IPS-15b (cell line): ENCODE measurements around the gene ARHGAP27.

ENCODE experiments used
- H3K27me3 ChIP-seq: one replicate; pipeline ENCODE4 v1.6.1; 2013; ENCODE audit warnings: low read length; ENCODE audit not compliant: control insufficient read depth, insufficient read depth
- H3K36me3 ChIP-seq: one replicate; pipeline ENCODE4 v1.6.1; 2013; ENCODE audit warnings: low read length; ENCODE audit not compliant: control insufficient read depth, insufficient read depth
- H3K4me1 ChIP-seq: one replicate; pipeline ENCODE4 v1.6.1; 2013; ENCODE audit warnings: mild to moderate bottlenecking, low read length; ENCODE audit not compliant: control insufficient read depth, insufficient read depth
- H3K4me3 ChIP-seq: one replicate; pipeline ENCODE4 v1.5.1; 2013; ENCODE audit warnings: low read depth, low read length
- H3K9ac ChIP-seq: one replicate; pipeline ENCODE4 v1.6.1; 2013; ENCODE audit warnings: low read depth, mild to moderate bottlenecking, low read length
- H3K9me3 ChIP-seq: one replicate; pipeline ENCODE4 v1.6.1; 2013; ENCODE audit warnings: mild to moderate bottlenecking, low read length; ENCODE audit not compliant: control insufficient read depth, insufficient read depth

ARHGAP27 gene

DNA sequence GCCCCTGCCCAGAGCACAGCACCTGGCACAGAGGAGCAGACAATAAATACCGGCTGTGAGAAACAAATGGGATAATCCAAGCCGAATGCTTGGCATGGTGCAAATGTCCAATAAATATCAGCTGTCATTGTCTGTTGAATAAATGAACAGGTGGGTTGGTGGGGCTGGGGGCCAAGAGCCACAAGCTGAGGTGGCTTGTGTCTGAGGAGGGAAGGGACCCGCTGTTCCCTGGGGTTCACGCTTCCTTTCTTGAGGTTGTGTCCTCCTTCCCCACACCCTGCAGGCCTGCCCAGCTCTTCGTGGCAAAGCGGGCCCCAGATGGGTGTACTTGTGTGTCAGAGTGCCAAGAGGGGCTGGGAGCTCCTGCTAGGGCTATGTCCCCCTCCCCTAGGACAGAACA lies 38.6 kb downstream of the ARHGAP27 start:
- no peaks in the 10 kb centered on the region for H3K36me3 ChIP-seq
- peaks cover 4% of the 10 kb centered on the region for H3K27me3 ChIP-seq
- no peaks in the 10 kb centered on the region for H3K4me1 ChIP-seq
- no peaks in the 10 kb centered on the region for H3K9me3 ChIP-seq
- no peak overlapping the region for H3K4me3 ChIP-seq
- H3K9ac ChIP-seq: no peak overlapping the region

GRCh38 chr17:45393411-45393810 lies 39.3 kb downstream of the ARHGAP27 start:
- Histone ChIP-seq H3K27me3 (peaks cover 4% of the 10 kb centered on the region), H3K4me3 (no peak overlapping the region), H3K36me3 (no peaks in the 10 kb centered on the region), H3K9ac (no peak overlapping the region), H3K9me3 (no peaks in the 10 kb centered on the region), H3K4me1 (no peaks in the 10 kb centered on the region)

DNA sequence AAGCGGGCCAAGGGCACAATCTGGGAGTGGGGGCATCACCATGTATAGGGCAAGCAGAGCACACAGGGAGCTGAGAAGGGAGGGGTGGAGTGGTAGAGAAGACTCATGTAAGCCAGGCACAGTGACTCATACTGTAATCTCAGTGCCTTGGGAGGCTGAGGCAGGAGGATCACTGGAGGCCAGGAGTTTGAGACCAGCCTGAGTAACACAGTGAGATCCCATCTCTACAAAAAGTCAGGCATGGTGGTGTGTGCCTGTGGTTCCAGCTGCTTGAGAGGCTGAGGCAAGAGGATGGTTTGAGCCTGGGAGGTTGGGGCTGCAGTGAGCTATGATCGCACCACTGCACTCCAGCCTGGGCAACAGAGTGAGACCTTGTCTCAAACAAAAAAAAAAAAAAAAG lies 40.8 kb downstream of the ARHGAP27 start:
- no peaks in the 10 kb centered on the region for H3K9me3 ChIP-seq
- no peaks in the 10 kb centered on the region for H3K4me1 ChIP-seq
- no peak overlapping the region for H3K9ac ChIP-seq
- H3K4me3 ChIP-seq: no peak overlapping the region
- no peaks in the 10 kb centered on the region for H3K36me3 ChIP-seq
- H3K27me3 ChIP-seq: peaks cover 4% of the 10 kb centered on the region

DNA sequence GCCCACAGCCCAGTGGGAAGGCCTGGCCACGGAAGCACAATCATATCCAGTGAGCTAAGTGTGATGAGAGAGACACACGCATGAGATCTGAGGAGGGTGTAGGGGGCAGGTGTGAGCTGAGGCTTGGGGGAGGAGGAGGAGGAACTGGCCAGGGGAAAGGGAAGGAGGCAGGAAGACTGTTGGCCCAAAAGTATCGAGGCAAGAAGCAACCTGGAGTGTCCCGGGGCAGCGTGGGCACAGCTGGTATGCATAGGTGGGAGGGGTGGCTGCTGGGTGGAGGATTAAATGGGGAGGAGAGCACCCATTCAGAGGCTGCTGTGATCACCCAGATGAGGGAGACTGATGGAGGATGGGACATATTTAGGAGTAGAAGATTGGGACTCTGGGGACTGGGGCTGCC lies 41.4 kb downstream of the ARHGAP27 start:
- H3K27me3 ChIP-seq: peaks cover 4% of the 10 kb centered on the region
- H3K4me3 ChIP-seq: no peak overlapping the region
- H3K36me3 ChIP-seq: no peaks in the 10 kb centered on the region
- H3K4me1 ChIP-seq: no peaks in the 10 kb centered on the region
- H3K9me3 ChIP-seq: no peaks in the 10 kb centered on the region
- no peak overlapping the region for H3K9ac ChIP-seq

DNA sequence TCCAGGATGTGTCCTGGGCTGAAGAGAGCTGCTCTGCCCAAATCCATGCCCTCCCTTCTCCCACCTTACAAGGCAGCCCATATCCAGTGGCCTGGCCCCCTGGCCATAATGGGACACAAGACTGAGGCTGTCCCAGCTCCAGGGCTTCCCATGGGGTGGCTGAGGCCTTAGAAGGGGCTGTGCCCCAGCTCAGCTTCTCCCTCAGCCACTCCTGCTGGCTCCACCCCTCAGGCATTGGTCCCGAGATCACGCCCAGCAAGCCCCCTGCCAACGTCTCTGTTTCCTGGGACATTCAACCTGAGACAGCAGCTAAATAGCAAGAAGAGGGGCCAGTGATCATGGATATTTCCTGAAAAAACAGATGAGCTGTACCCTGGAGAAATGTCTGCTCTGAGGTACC lies 43.3 kb downstream of the ARHGAP27 start:
- no peaks in the 10 kb centered on the region for H3K36me3 ChIP-seq
- H3K4me1 ChIP-seq: peaks cover 2% of the 10 kb centered on the region
- H3K27me3 ChIP-seq: peaks cover 4% of the 10 kb centered on the region
- no peaks in the 10 kb centered on the region for H3K9me3 ChIP-seq
- no peak overlapping the region for H3K4me3 ChIP-seq
- H3K9ac ChIP-seq: no peak overlapping the region

- Histone ChIP-seq H3K9ac (no peak overlapping the region), H3K4me1 (peaks cover 2% of the 10 kb centered on the region), H3K9me3 (no peaks in the 10 kb centered on the region), H3K36me3 (no peaks in the 10 kb centered on the region), H3K27me3 (peaks cover 4% of the 10 kb centered on the region), H3K4me3 (no peak overlapping the region)
Measured at GRCh38 chr17:45388604-45389325, 43.9 kb downstream of the ARHGAP27 start.

DNA sequence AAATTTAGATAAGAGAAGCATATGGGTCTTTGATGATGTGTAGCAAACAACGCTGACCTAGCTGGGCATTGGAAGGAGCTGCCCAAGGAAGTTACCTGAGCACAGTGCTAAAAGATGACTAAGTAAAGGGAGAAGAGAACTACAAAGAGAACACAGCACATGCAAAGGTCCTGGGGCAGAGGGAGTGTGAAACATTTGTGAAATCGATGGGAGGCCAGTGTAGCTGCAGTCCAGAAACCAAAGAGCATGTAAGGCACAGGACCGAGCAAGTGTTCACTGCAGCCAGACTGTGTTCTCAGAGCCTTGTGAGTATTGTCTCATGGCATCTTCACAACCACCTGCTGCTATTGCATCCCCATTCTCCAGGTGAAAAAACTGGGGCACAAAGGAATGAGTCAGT lies 44.9 kb downstream of the ARHGAP27 start:
- H3K36me3 ChIP-seq: no peaks in the 10 kb centered on the region
- peaks cover 2% of the 10 kb centered on the region for H3K4me1 ChIP-seq
- H3K4me3 ChIP-seq: no peak overlapping the region
- H3K27me3 ChIP-seq: peaks cover 4% of the 10 kb centered on the region
- no peak overlapping the region for H3K9ac ChIP-seq
- H3K9me3 ChIP-seq: no peaks in the 10 kb centered on the region

DNA sequence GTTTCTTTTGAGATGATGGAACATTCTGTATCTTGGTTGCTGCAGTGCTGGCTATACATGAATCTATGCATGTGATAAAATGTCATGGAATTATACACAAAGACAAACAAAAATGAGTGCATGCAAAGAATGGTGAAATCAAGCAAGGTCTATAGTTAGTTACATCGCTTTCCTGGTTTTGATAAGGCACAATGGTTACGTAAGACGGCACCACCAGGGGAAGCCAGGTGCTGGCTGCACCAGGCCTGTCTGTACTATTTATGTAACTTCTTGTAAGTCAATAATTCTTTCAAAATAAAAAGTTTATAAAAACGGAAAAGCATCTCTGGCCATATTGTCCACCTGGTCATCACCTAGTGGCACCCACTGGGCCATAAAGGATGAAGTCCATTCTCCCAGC lies 46.5 kb downstream of the ARHGAP27 start:
- Histone ChIP-seq H3K36me3 (no peaks in the 10 kb centered on the region), H3K4me3 (no peak overlapping the region), H3K27me3 (peaks cover 2% of the 10 kb centered on the region), H3K4me1 (peaks cover 2% of the 10 kb centered on the region), H3K9ac (no peak overlapping the region), H3K9me3 (no peaks in the 10 kb centered on the region)

DNA sequence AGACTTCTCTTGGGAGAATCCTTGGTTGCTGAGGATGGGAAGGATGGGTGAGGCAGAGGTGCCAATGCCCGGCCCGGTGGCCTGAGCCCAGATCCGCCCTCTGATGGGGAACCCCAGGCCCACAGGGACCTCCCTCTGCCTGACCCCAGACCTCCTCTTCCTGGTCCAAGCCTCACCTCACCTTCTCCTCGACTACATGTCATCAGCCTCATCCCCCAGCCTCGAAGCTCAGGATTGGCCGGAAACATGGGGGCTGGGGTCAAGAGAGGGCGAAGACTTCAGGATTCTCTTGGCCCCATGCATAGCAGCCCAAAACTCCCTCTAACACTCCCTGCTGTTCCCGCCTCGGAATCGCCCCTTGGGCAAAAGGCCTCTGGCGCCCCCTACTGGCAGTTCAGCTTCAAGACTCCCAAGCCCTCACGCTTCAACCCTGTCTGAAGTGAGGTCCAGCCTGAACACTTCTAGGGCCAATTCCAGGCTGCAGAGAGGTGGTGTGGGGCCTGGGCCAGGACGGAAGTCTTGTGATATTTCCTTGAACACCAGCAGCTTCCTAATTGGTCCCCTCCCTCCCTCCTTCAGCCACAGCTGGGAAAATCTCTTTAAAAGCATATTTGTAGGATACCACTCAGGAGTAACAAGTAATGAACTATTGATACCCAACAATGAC lies 47.2 kb downstream of the ARHGAP27 start:
- Histone ChIP-seq H3K9ac (no peak overlapping the region), H3K4me1 (peaks cover 2% of the 10 kb centered on the region), H3K36me3 (no peaks in the 10 kb centered on the region), H3K9me3 (no peaks in the 10 kb centered on the region), H3K4me3 (no peak overlapping the region), H3K27me3 (peaks cover 2% of the 10 kb centered on the region)

DNA sequence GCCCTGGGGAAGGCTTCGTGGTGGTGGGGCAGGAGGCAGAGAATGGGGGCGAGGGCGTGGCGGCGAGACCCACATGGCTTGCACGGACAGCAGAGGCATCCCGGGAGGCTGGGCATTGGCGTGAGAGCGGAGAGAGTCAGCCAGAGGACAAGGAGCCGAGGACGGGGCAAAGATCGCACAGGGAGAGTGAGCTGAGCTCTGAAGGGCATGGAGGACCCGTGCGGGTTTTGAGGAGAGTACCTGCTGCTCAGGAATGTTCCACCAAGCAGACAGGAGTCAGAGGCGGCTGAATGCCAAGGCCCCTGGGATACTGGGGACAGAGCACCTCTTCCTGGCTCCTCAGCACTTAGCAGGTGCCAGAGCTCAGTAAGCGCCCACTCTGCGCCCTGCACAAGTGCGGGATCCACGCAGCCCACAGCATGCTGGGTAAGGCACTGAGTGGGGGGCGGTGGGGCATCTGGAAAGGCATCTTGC lies 47.8 kb downstream of the ARHGAP27 start:
- Histone ChIP-seq H3K36me3 (no peaks in the 10 kb centered on the region), H3K9ac (no peak overlapping the region), H3K4me1 (peaks cover 2% of the 10 kb centered on the region), H3K27me3 (no peaks in the 10 kb centered on the region), H3K9me3 (no peaks in the 10 kb centered on the region), H3K4me3 (no peak overlapping the region)

GRCh38 chr17:45384047-45384788 lies 48.5 kb downstream of the ARHGAP27 start:
- H3K4me1 ChIP-seq: peaks cover 2% of the 10 kb centered on the region
- H3K4me3 ChIP-seq: no peak overlapping the region
- H3K9me3 ChIP-seq: no peaks in the 10 kb centered on the region
- no peaks in the 10 kb centered on the region for H3K36me3 ChIP-seq
- no peaks in the 10 kb centered on the region for H3K27me3 ChIP-seq
- no peak overlapping the region for H3K9ac ChIP-seq
